ENCODE results near the gene LRP2.

The LRP2 gene

DNA sequence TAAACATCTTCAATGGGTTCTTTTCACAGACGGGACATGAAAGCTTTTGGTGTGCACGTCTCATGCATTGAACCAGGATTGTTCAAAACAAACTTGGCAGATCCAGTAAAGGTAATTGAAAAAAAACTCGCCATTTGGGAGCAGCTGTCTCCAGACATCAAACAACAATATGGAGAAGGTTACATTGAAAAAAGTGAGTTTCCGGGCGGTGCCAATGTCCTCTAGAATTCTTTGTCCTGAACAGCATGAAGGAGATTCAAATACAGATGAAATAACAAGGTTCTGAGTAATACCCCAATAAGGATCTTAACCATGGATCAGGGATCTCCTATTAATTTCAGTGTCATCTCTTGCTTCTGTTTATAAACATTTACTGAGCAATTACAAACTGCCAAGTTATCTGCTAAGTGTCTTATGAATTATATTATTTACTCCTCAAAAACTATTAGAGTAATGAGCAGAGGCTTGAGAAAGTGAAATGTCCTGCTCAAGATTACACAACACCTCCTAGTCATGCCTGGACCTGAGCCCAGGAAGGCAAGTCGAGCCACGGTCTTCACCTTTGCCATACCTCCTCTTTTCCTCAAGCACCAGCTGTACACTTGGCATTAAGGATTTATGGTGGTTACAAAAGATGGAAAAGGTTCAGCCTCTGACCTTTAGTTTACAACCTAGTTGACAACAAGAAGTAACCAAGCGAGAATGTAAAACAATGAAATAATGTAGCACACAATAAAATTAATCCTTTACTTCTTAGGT lies 270.4 kb downstream of the LRP2 start:
- Histone ChIP-seq H3K4me1 (ENCODE audit: control insufficient read depth, low read depth, low read length) (peaks cover 4% of the 10 kb centered on the region), H3K27ac (ENCODE audit: low read length) (no peak overlapping the region), H3K9me3 (ENCODE audit: control insufficient read depth, low read depth, low read length) (no peaks in the 10 kb centered on the region), H3K9ac (ENCODE audit: low read length) (no peak overlapping the region), H3K36me3 (ENCODE audit: control insufficient read depth, low read depth, low read length) (no peaks in the 10 kb centered on the region), H3K27me3 (ENCODE audit: control insufficient read depth, insufficient read depth, low read length) (peaks cover 11% of the 10 kb centered on the region), H3K4me3 (ENCODE audit: low read length) (no peak overlapping the region)

DNA sequence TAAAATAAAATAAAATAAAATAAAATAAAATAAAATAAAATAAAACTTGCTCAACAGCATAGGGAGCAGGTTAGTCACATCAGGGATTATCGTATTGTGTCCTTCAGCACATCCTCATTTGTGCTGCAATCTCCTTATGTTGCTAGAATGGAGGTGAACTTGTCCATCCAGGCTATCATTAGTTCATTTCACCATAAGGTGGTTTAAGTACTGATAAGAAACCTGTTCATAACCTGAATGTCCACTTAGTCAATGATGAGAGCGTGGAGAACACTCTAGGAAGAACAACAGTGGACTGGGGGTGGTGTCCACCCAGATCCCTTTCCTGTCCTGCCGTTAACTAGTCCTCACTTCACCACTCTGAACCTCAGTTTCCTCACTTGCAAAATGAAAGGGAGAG lies 271.1 kb downstream of the LRP2 start:
- Histone ChIP-seq H3K4me3 (ENCODE audit: low read length) (no peak overlapping the region), H3K27ac (ENCODE audit: low read length) (no peak overlapping the region), H3K9ac (ENCODE audit: low read length) (no peak overlapping the region), H3K9me3 (ENCODE audit: control insufficient read depth, low read depth, low read length) (no peaks in the 10 kb centered on the region), H3K27me3 (ENCODE audit: control insufficient read depth, insufficient read depth, low read length) (peaks cover 11% of the 10 kb centered on the region), H3K36me3 (ENCODE audit: control insufficient read depth, low read depth, low read length) (no peaks in the 10 kb centered on the region), H3K4me1 (ENCODE audit: control insufficient read depth, low read depth, low read length) (peaks cover 4% of the 10 kb centered on the region)

GRCh38 chr2:169090133-169090820 lies 272.1 kb downstream of the LRP2 start:
- no peak overlapping the region for H3K4me3 ChIP-seq (ENCODE audit: low read length)
- peaks cover 4% of the 10 kb centered on the region for H3K4me1 ChIP-seq (ENCODE audit: control insufficient read depth, low read depth, low read length)
- H3K27ac ChIP-seq (ENCODE audit: low read length) = no peak overlapping the region
- no peak overlapping the region for H3K9ac ChIP-seq (ENCODE audit: low read length)
- H3K9me3 ChIP-seq (ENCODE audit: control insufficient read depth, low read depth, low read length) = no peaks in the 10 kb centered on the region
- H3K27me3 ChIP-seq (ENCODE audit: control insufficient read depth, insufficient read depth, low read length) = peaks cover 3% of the 10 kb centered on the region
- no peaks in the 10 kb centered on the region for H3K36me3 ChIP-seq (ENCODE audit: control insufficient read depth, low read depth, low read length)

DNA sequence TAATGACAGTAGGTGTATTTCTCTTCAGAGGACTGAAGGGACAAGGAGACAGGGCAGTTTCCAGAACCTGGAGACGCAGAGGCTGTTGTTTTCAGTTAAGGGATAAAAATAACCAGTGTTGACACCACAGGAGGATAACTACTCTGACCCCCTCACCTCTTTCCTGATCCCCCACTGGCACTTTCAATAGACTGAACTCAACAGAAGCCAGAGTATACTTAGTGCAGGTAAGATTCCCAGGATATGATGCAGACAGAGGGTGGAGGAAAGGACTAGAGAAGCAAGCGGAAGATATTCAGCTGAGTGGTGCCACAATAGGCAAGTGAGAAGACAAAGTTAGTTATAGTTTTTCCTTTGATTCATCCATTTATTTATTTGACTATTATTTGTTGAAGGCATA lies 273.2 kb downstream of the LRP2 start:
- H3K9ac ChIP-seq (ENCODE audit: low read length) = no peak overlapping the region
- no peak overlapping the region for H3K27ac ChIP-seq (ENCODE audit: low read length)
- H3K36me3 ChIP-seq (ENCODE audit: control insufficient read depth, low read depth, low read length) = no peaks in the 10 kb centered on the region
- no peak overlapping the region for H3K4me3 ChIP-seq (ENCODE audit: low read length)
- H3K9me3 ChIP-seq (ENCODE audit: control insufficient read depth, low read depth, low read length) = no peaks in the 10 kb centered on the region
- H3K27me3 ChIP-seq (ENCODE audit: control insufficient read depth, insufficient read depth, low read length) = no peaks in the 10 kb centered on the region
- H3K4me1 ChIP-seq (ENCODE audit: control insufficient read depth, low read depth, low read length) = peaks cover 4% of the 10 kb centered on the region

GRCh38 chr2:169087757-169088379 lies 274.5 kb downstream of the LRP2 start:
- H3K27ac ChIP-seq (ENCODE audit: low read length) = no peak overlapping the region
- H3K4me1 ChIP-seq (ENCODE audit: control insufficient read depth, low read depth, low read length) = peaks cover 4% of the 10 kb centered on the region
- H3K36me3 ChIP-seq (ENCODE audit: control insufficient read depth, low read depth, low read length) = no peaks in the 10 kb centered on the region
- H3K27me3 ChIP-seq (ENCODE audit: control insufficient read depth, insufficient read depth, low read length) = no peaks in the 10 kb centered on the region
- no peak overlapping the region for H3K9ac ChIP-seq (ENCODE audit: low read length)
- H3K9me3 ChIP-seq (ENCODE audit: control insufficient read depth, low read depth, low read length) = no peaks in the 10 kb centered on the region
- H3K4me3 ChIP-seq (ENCODE audit: low read length) = no peak overlapping the region

- peaks cover 4% of the 10 kb centered on the region for H3K4me1 ChIP-seq (ENCODE audit: control insufficient read depth, low read depth, low read length)
These were observed 275.4 kb downstream of the LRP2 start for GRCh38 chr2:169086893-169087467.

GRCh38 chr2:169082995-169083394 lies 279.3 kb downstream of the LRP2 start:
- Histone ChIP-seq H3K4me3 (ENCODE audit: low read length) (no peak overlapping the region), H3K9ac (ENCODE audit: low read length) (no peak overlapping the region), H3K4me1 (ENCODE audit: control insufficient read depth, low read depth, low read length) (no peaks in the 10 kb centered on the region), H3K36me3 (ENCODE audit: control insufficient read depth, low read depth, low read length) (no peaks in the 10 kb centered on the region), H3K27me3 (ENCODE audit: control insufficient read depth, insufficient read depth, low read length) (no peaks in the 10 kb centered on the region), H3K27ac (ENCODE audit: low read length) (no peak overlapping the region), H3K9me3 (ENCODE audit: control insufficient read depth, low read depth, low read length) (no peaks in the 10 kb centered on the region)

More at GRCh38 chr2:169086893-169087467, 275.4 kb downstream of the LRP2 start:
- Histone ChIP-seq H3K9ac (ENCODE audit: low read length) (no peak overlapping the region), H3K9me3 (ENCODE audit: control insufficient read depth, low read depth, low read length) (no peaks in the 10 kb centered on the region), H3K4me3 (ENCODE audit: low read length) (no peak overlapping the region), H3K27ac (ENCODE audit: low read length) (no peak overlapping the region), H3K27me3 (ENCODE audit: control insufficient read depth, insufficient read depth, low read length) (no peaks in the 10 kb centered on the region), H3K36me3 (ENCODE audit: control insufficient read depth, low read depth, low read length) (no peaks in the 10 kb centered on the region)

DNA sequence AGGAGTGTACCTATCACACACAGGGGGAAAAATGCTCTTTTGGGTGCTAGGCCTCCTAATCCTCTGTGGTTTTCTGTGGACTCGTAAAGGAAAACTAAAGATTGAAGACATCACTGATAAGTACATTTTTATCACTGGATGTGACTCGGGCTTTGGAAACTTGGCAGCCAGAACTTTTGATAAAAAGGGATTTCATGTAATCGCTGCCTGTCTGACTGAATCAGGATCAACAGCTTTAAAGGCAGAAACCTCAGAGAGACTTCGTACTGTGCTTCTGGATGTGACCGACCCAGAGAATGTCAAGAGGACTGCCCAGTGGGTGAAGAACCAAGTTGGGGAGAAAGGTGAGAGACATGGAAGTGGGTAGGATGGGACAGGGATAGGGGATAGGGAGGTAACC lies 280.8 kb downstream of the LRP2 start:
- Histone ChIP-seq H3K27me3 (ENCODE audit: control insufficient read depth, insufficient read depth, low read length) (no peaks in the 10 kb centered on the region), H3K36me3 (ENCODE audit: control insufficient read depth, low read depth, low read length) (no peaks in the 10 kb centered on the region), H3K27ac (ENCODE audit: low read length) (no peak overlapping the region)

GRCh38 chr2:169080250-169081069 lies 281.9 kb downstream of the LRP2 start:
- Histone ChIP-seq H3K4me1 (ENCODE audit: control insufficient read depth, low read depth, low read length) (no peaks in the 10 kb centered on the region), H3K9me3 (ENCODE audit: control insufficient read depth, low read depth, low read length) (no peaks in the 10 kb centered on the region), H3K27me3 (ENCODE audit: control insufficient read depth, insufficient read depth, low read length) (no peaks in the 10 kb centered on the region), H3K9ac (ENCODE audit: low read length) (no peak overlapping the region), H3K4me3 (ENCODE audit: low read length) (no peak overlapping the region), H3K27ac (ENCODE audit: low read length) (no peak overlapping the region), H3K36me3 (ENCODE audit: control insufficient read depth, low read depth, low read length) (no peaks in the 10 kb centered on the region)

More for the DNA sequence above, 280.8 kb downstream of the LRP2 start:
- H3K9ac ChIP-seq (ENCODE audit: low read length) = no peak overlapping the region
- H3K4me3 ChIP-seq (ENCODE audit: low read length) = no peak overlapping the region
- no peaks in the 10 kb centered on the region for H3K4me1 ChIP-seq (ENCODE audit: control insufficient read depth, low read depth, low read length)
- no peaks in the 10 kb centered on the region for H3K9me3 ChIP-seq (ENCODE audit: control insufficient read depth, low read depth, low read length)

GRCh38 chr2:169077674-169078240 lies 284.6 kb downstream of the LRP2 start:
- Histone ChIP-seq H3K4me1 (ENCODE audit: control insufficient read depth, low read depth, low read length) (no peaks in the 10 kb centered on the region), H3K27me3 (ENCODE audit: control insufficient read depth, insufficient read depth, low read length) (no peaks in the 10 kb centered on the region), H3K9me3 (ENCODE audit: control insufficient read depth, low read depth, low read length) (no peaks in the 10 kb centered on the region), H3K27ac (ENCODE audit: low read length) (no peak overlapping the region), H3K4me3 (ENCODE audit: low read length) (no peak overlapping the region), H3K36me3 (ENCODE audit: control insufficient read depth, low read depth, low read length) (no peaks in the 10 kb centered on the region), H3K9ac (ENCODE audit: low read length) (no peak overlapping the region)

Data from iPS-18a (cell line).